Tibial nerve (tissue), 4 donors: Measurements from ENCODE around the gene HEPHL1.

ENCODE experiments used
- EP300 ChIP-seq, 2 donors: sonication (generic); formaldehyde crosslinking; IDR thresholded peaks; one replicate each; pipeline ENCODE4 v1.6.1; 2017; ENCODE audit warnings: antibody characterized with exemption in 2 of 2, mild to moderate bottlenecking in 1 of 2
- TF ChIP-seq, protein P1 (sequence below), 5 experiments: fragments of 200-600 bp in 3 of 5; fragments of 450-650 bp in 2 of 5; sonication (generic) in 3 of 5; IDR thresholded peaks; one replicate each; pipeline ENCODE4 v1.5.1; 2016 to 2019; ENCODE audit warnings: antibody characterized with exemption in 5 of 5, mild to moderate bottlenecking in 3 of 5, moderate library complexity in 2 of 5

DNA sequence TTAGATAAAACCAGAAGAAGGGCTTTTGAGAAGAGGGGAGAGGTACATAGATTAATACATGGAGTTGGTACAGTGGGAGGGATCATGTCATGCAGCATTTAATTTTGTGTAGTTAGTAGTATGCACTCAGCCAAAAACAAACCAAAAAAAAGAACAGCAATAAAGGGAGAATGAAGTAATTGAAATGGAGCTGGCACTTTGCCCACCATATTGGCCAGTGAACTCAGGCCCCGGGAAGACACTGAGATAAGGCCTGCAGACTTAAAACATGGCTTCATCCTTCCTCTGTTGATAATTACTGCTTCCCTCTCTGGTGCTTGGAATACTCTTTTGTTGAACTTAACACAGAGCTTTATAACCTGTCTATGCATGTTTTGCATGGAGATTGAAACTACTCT is 110.6 kb downstream of the HEPHL1 start:
- no peak for TF ChIP-seq EP300 (IDR thresholded peaks at IDR 0.05)
- TF ChIP-seq, protein P1, sequence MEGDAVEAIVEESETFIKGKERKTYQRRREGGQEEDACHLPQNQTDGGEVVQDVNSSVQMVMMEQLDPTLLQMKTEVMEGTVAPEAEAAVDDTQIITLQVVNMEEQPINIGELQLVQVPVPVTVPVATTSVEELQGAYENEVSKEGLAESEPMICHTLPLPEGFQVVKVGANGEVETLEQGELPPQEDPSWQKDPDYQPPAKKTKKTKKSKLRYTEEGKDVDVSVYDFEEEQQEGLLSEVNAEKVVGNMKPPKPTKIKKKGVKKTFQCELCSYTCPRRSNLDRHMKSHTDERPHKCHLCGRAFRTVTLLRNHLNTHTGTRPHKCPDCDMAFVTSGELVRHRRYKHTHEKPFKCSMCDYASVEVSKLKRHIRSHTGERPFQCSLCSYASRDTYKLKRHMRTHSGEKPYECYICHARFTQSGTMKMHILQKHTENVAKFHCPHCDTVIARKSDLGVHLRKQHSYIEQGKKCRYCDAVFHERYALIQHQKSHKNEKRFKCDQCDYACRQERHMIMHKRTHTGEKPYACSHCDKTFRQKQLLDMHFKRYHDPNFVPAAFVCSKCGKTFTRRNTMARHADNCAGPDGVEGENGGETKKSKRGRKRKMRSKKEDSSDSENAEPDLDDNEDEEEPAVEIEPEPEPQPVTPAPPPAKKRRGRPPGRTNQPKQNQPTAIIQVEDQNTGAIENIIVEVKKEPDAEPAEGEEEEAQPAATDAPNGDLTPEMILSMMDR (IDR thresholded peaks at IDR 0.05): no peak
